NOMO-1 treated with DMSO at 0.1 percent for 48 hours (cell line): ENCODE results near the gene CEP131.

Experiments
- DNase-seq: peaks from one replicate; lab custom pipeline; 2025; ENCODE audit not compliant: unreplicated experiment; lab: John Stamatoyannopoulos, UW

CEP131 gene

GRCh38 chr17:81189016-81189415, 33.7 kb downstream of the CEP131 start:
- DNase-seq, result no peak

DNA sequence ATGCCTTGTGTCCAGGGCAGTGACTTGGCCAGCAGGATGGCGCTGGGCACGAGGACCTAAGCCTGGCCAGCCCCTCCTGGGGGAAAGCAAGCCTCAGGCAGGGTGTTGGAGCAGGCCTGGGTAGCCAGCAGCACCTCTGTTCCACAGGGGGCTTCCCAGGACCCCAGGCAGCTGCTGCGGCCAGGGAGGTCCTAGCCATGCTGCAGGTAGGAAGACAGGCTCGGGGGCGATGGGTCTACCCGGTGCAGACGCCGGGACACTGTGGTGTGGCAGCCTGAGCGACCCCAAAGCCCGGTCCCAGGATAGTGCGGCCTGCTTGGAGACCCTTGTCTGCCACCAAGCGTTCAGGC, 34.3 kb downstream of the CEP131 start:
- no peak for DNase-seq

- no peak for DNase-seq
Measured at GRCh38 chr17:81187586-81188490, 34.9 kb downstream of the CEP131 start.

DNA sequence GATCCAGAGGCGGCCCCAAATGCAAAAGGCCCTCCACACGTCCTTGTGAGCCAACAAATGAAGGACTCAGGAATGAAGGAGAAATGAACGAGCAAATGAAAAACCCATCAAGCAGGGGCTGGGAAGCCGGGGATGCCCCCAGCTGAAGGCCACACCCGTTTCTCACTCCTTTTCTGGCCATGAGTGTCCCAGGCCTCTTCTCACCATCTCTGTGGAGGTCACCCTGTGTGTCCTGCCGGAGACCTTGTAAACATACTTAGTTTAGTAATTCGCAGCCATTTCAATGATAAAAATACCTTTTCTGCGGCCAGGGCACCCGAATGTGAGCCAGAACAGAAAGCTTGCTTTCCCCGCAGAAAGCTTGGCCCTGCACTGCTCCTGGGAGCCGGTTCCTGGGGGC, 35.6 kb downstream of the CEP131 start:
- no peak for DNase-seq

DNA sequence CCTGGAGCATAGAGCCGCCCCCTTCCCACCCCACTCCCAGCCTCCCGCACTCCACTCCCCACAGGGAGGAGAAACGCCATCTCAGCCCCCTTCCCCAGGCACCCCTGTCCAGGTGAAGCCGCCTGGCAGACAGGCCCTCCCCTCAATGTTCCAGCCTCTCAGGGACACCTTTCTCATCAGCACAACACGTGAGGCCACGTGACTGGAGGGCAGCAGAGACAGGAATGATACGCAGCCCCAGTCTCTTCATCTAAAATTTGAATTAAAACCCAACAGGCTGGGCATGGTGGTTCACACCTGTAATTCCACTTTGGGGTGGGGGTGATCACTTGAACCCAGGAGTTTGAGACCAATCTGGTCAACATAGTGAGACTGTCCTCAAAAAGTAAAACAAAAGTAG, 36.6 kb downstream of the CEP131 start:
- no peak for DNase-seq

- no peak for DNase-seq
Measured at GRCh38 chr17:81184555-81184954, 38.2 kb downstream of the CEP131 start.

- no peak for DNase-seq
Measured at GRCh38 chr17:81183807-81184206, 39.0 kb downstream of the CEP131 start.

GRCh38 chr17:81183316-81183715, 39.4 kb downstream of the CEP131 start:
- DNase-seq, result no peak

GRCh38 chr17:81182596-81182995, 40.2 kb downstream of the CEP131 start:
- no peak for DNase-seq

DNA sequence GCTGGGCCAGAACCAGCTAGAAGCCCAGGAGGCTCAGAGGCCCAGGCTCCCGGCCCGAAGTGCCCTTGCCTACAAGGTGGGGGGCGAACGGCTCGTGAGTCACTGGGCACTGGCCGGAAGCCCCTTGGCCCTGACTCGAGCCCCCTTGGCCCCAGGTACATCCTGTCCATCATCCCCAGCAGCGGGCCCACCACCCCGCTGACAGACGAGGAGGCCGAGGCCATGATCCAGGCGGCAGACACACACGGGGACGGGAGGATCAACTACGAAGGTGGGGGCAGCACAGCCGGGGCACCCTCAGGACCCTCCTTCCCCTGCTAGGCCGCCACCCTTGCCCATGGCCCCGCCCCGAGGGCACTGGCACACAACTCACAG, 41.0 kb downstream of the CEP131 start:
- DNase-seq, result no peak

DNA sequence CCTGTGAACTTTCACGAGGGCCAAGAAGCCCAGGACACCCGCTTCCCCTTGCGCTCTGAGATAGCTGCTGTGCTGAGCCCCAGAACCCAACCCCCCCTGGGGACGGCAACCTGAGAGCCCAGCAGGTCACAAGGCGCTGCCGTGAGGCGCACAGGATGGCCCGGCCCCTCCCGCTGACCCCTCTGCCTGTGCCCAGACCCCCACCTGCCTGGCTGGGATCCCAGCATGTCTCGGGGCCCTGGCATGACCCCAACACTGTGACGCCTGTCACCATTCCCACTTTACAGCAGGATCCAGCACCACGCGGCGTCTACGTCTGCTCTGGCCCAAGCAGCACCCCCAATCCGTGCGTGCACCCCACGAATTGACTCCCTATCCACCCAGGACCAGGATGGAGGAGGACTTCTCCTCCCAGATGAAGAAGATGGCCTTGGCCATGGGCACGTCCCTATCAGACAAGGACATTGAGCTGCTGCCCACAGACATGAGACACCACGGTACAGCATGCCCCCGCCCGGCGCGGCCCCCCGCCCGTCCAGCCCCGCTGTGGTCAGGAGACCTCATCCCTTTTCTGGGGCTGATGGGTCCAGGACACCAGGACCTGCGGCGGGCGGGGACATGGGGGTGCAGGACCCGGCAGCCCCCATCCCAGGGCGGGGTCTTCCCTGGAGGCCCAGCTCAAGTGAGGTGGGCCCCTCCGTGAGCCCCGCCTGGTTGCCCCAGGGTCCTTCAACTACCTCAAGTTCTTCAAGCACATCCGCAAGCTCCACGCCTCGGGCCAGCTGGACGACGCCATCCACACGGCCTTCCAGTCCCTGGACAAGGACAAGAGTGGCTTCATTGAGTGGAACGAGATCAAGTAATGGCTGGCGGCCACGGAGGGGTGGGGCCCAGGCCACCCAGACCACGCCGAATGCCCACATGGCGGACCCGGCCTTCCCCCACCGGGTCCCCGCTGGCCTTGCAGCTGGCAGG, 41.6 kb downstream of the CEP131 start:
- DNase-seq, result no peak

- DNase-seq, result no peak
Measured at GRCh38 chr17:81179861-81180260, 42.9 kb downstream of the CEP131 start.

DNA sequence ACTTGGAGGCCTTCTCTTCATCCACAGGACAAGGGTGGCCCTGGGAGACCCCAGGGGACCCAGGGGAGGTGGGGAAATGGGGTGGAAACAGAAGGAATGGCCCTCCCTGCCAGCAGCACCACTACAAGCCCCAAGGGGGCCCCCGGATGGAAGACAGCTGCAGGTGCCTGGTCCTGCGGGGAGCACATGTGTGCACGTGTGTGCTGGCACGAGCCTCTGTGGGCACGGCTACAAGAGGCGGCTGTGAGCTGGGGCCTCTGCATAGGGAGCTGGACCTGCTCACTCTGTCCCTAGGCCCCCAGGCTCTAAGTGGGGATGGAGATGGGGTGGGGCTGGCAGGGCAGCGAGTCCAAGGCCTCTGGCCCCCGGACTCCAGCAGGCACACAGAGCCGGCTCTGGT, 43.5 kb downstream of the CEP131 start:
- no peak for DNase-seq

DNA sequence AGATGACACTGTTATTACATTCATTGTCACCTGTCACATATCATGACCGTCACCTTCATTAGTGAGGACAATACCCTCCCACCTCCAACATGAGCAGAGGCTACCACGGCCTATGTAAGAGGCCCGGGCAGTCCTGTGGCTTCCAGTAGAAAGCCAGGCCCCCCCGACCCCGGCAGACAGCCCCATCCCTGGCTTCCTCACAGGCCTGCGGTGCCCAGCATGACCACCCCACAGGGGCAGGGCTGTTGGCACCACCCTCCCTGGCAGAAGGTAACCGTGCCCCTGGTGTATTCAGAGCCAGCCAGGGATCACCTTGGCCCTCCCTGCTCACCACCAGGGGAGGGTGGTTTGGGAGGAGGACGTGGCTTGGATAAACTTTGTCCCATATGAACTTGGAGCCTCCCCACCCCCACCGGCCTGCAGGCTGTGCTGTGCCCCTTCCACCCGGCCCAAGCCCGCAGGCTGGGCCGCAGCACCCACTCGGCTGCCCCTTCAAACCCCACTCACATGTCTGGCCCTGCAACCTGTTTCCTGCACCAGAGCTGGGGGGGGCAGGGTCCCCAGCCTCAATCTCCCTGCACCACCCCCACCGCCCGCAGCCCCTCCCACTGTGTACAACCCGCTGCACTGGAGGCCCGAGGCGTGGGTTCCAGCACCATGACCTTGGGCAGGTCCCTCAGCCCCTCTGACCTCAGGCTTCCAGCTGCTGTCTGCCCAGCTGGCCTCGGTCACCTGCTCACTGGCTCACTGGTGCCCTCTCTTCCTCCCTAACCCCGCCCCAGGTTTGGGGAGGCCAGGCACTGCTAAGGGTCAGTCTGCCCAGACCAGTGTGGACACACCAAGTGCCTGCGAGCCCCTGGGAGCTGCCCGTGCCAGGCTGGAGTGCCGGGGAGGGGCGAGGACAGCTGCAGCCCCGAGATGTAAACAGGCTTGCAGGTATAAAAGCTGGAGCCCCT, 44.4 kb downstream of the CEP131 start:
- no peak for DNase-seq

DNA sequence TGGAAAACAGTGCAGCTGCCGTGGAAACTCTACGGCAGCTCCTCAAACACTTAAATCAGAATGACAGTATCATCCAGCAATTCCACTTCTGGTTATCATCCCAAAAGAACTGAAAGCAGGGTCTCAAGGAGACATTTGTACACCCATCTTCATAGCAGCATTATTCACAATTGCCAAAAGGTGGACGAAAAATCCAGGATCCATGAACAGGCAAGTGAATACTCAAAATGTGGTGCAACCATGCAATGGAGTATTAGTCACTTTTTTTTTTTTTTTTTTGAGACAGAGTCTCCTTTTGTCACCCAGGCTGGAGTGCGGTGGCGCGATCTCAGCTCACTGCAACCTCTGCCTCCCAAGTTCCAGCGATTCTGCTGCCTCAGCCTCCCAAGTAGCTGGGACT, 46.1 kb downstream of the CEP131 start:
- no peak for DNase-seq

GRCh38 chr17:81173762-81174155, 49.0 kb downstream of the CEP131 start:
- DNase-seq, result no peak

DNA sequence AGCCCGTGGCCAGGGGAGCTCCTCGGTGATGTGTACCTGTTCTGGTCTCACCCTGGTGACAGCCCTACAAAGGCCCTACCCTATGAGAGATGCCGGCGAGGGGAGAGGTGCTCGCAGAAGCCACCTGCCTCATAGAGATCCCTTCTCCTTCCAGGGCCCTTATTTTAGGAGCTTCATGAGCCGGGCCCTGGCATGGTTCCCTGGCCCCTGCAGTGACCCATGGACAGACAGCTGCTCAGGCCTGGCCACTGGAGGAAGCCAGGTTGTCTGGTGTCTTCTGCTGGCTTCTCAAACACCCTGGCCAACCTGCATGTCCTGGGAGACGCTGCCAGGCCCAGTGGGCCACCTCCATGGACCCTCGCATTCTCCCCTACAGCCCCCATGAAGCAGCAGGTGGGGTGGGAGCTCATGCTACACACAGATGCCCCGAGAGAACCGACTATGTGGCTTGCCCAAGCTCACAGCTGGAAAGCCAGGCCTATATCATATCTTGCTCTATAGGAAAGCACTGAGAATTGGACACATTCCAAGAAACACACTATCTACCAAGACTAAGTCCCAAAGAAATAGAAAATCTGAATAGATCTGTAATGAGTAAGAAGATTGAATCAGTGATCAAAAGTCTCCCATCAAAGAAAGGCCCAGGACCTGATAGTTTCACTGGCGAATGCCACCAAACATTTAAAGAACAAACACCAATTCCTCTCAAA, 49.6 kb downstream of the CEP131 start:
- no peak for DNase-seq

DNA sequence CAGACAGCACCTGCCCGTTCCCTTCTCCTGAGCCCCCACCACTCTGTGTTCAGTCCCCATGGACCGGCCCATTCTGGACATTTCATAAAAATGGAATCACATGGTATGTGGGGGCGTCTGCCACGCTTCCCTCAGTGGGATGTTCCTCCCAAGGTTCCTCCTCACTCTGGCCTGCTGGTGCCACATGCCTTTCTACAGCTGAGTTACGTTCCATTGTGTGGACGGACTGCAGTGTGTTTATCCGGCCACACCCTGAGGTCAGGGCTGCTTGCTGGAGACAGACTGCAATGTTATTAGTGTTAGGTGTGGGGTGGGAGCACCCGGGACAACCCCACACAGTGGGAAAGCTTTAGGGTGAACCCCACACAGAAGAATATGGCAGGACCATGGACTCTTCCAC, 50.8 kb downstream of the CEP131 start:
- no peak for DNase-seq

DNA sequence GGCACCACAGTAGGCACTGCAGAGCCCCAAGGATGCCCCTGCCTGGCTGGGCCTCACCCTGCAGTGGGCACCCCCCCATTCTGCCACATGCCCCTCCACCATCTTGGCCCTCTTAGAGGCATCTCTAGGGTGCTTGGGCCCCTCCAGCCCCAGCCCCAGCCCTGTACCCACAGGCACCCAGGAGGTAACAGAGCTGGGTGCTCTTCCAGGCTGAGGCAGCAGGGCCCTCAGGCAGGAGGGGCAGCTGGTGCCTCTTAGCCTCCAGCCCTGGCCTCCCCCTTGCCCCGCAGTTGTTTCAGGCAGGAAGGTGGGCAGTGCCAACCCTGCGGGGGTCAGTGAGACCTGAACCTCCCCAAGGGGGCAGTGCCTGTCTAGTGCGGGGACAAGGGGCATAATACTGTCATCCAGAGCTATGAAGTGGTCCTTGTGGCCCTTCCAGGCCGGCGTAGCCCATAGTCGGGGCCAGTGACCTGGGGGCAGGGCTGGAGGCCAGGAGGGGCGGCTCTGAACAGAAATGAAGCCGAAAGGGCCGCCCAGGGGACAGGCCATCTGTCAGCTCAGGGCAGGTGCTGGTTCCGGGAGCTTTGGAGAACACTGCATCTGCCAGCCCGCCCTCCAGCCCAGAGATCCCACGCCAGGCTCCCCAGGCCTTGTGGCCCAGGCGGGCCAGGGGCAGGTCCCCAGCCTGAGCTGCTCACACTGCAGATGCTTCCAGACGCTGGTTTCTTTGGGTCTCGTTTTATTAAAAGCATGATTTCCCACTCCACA, 51.9 kb downstream of the CEP131 start:
- DNase-seq, result no peak
